GM19324 (cell line): ENCODE measurements around the gene AP1G2.

Source experiments
- ATAC-seq: cut with Tn5 transposase; IDR thresholded peaks from one replicate; pipeline ENCODE4 v1.9.1; 2021; ENCODE audit warnings: mild to moderate bottlenecking, moderate library complexity; ENCODE audit not compliant: unreplicated experiment, low FRiP score

AP1G2 gene

DNA sequence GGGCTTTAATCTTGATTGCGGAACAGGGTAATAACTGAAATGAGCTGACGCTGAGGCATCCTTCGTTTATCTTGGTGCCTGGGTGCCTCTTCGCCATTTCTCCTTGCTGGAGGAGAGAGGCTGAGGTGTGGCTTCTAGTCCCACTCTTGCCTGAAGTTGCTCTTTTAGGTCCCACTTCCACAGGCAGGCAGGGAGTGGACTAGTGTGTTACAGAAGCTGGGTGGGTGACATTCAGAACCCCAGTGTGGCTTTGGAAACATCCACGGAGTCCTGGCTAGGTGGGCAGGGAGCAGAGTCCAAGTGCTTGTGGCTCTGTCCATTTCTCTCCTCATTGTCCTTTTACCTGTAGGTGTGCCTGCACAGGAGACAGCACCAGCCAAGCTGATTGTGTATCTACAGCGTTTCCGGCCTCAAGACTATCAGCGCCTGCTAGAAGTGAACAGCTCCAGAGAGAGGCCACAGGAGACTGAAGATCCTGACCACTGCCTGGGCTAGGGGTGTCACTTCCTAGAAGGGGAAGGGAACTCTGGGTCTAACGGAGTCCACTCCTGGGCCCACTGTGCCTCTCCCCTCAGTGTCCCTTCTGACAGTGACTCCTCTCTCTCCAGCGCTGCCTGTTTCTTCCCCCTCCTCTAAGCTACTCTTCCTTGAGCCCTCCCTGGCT is 9.1 kb downstream of the AP1G2 start:
- ATAC-seq: no peak

GRCh38 chr14:23557946-23558345 is 9.6 kb downstream of the AP1G2 start:
- no peak for ATAC-seq

GRCh38 chr14:23557521-23557920 is 10.1 kb downstream of the AP1G2 start:
- ATAC-seq: no peak

- ATAC-seq: no peak
These were observed 10.7 kb downstream of the AP1G2 start for GRCh38 chr14:23556700-23557440.

DNA sequence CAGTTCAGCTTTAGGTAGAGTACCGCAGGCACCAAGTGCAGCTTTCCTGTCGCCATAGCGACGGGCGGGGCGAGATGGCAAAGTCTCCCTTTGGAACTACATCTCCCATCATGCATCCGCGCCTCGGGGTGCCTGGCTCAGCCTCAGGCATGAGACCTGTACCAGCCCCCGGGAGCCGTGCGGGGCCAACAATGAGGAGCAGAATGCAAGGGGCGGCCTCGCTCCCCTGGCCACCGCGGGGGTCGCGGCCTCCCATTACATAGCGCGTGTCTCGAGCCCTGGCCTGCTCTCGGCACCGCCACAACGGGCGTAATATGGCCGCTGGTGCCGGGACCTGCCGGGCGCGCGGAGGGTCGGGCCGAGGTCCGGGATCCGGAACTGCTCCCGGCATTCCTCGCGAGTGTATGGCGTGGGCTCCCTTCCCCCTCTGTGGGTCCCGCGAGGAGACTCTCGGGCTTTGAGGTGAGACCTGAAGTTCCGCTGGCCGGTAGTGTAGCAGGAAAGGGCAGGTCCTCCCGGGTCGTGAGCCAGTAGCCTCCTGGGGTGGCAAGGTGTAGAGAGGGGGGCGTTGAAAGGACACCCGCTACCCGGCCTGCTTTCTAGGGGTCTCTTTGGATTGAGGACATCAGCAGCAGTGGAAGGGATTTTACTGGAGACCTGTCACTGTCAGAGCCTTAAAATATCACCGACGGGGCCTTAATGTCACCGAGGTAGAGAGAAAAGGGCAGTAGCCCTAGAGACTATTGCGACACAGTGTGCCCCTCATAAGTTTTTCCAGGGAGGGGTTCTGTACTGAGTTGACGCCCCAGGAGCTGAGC is 11.5 kb downstream of the AP1G2 start, which contains the start of gene THTPA:
Gene THTPA (plus strand): TSS at position 390 of the 818 bp plus-strand sequence. CDS start 487 bp downstream, outside the sequence.
- ATAC-seq: peak; percentile 85

GRCh38 chr14:23555533-23555881 is 12.1 kb downstream of the AP1G2 start:
- ATAC-seq: no peak

GRCh38 chr14:23551266-23552028 is 16.1 kb downstream of the AP1G2 start, which contains the start of gene ZFHX2:
Gene ZFHX2, minus strand, starts transcription at chr14:23551765. Its CDS starts 16,440 bp downstream, at chr14:23535325.
- ATAC-seq: peak; percentile 50

- no peak for ATAC-seq
These were observed 16.8 kb downstream of the AP1G2 start for GRCh38 chr14:23550812-23551265.

GRCh38 chr14:23550131-23550811 is 17.3 kb downstream of the AP1G2 start:
- no peak for ATAC-seq

DNA sequence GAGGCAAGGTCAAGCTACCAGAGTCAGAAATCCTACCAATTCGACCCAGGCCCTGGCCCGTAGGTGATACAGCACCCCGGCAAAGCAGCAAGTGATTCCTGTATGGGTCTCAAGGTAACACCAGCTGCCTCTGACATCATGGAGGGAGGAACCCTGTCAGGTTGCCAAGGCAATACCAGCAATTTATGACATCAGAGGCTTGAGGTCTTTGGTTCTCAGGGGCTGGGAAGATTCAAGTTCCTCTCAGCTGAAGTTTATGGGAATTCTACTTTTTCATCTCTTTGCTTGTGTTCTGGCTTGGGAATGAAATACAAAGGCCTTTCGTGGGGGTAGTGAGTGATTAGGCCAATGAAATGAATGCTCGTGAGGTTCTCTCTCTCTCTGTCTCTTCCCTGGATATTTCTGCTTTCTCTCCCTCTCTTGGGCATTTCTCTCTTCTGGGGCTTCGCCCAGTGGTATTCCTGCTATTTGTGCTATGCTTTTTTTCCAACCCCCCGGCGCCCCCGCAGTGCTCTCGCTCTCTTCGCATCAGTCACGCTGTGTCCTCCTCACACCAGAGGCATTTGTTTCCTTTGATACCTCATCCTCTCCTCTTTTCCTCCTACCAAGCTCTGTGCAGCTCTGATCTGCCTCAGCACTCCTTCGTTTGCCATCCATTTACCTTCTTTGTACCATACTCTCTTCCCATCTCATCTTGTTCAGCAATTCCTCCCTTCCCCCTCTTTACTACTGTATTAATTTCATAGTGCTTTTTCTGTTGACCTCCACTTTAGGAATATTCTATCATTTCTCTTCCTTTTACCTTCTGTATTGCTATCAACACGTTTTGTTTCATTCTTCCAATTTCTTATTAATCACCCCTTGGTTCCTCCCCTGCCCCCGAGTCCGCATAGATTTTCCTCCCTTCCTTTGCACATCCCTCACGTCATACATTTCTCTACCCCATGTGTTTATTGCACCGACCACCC is 19.0 kb downstream of the AP1G2 start:
- ATAC-seq: no peak

- no peak for ATAC-seq
These were observed 19.7 kb downstream of the AP1G2 start for GRCh38 chr14:23547924-23548323.

DNA sequence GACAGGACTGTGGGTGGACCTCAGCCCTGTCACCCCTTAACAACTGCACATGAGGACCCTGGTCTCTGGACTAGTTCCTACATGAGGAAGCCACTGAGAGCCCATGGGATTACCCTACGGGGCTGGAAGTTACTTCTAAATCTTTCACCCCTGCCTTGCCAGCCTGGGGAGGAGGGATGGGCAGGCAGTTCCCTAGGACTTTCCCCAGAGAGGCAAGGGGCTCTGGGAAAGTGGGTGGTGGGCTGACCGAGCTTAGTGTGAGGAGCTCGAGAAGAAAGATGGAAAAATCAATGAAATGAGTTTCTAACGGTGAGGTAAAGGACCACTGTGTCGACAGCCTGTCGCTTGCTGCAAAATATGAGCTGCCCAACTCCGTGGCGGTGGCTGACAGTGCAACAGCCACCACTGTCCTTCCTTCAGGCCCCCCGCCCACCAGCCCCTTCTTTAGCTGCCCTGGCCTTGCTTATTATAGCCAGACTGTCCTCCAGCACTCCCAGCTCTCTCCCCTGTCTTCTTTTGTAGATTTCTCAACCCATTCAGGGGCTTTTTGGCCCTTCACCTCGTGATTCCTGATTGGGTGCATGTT is 21.0 kb downstream of the AP1G2 start:
- no peak for ATAC-seq

GRCh38 chr14:23545740-23546365 is 21.7 kb downstream of the AP1G2 start:
- no peak for ATAC-seq

DNA sequence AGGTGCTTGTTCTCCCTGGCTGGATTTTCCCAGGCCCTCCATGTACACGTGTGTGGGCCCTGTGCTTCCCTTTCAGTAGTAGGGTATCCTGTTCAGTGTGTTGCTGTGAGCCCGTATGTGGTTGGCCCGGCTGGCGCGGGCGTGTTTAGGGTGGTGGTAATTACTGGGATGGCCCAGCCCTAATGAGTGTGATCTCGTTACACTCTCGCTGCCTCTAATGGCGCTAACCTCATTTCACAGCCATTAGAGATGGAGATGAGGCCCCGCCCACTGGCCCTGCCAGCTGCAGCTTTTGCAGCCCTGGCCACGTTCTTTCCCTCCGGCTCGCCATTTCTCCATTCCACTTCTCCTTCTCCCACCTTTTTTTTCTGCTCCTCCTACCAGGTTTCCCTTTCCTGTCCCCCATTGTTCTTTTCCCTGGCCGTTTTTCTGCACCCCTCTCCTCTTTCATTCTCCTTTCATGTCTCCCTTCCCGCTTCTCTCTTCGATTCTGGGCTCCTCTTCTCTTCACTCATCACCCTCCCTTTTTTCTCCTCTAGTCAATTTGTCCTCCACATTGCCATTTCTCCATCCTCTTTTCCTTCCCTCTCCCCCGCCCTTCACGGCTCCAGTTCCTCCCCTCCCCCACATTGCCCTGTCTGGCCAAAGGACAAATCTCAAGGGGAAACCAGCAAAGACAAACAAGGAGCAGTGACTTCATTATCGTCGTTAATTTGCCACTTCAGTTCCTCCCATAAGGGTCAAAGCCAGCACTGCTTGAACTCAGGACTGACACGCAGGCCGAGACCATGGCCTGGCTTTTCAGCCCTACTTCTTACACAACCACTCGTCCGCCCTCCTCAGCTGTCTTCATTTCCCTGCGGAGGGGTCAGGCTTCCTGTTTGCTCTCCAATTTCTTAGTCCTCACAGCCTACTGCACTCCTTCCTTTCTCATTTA is 22.8 kb downstream of the AP1G2 start:
- no peak for ATAC-seq

- ATAC-seq: no peak
These were observed 24.2 kb downstream of the AP1G2 start for GRCh38 chr14:23543403-23543802.

GRCh38 chr14:23542261-23542660 is 25.3 kb downstream of the AP1G2 start:
- no peak for ATAC-seq

DNA sequence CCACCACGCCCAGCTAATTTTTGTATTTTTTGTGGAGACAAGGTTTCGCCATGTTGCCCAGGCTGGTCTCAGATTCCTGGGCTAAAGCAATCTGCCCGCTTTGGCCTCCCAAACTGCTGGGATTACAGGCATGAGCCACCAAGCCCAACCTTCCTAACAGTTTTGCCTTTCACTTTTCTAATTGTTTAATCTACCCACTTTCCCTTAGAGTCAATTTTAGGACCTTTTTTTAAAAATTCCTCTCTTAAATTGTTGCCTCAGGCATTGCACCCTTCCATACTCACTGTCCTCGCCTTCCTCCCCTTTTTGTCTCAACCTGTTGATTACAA is 27.5 kb downstream of the AP1G2 start:
- ATAC-seq: no peak
